Measurements from ENCODE around the gene TPT1. TPM values are rescaled to one million over a fixed set of nuclear protein-coding genes. Genes with fewer than 3 reads are reported as not detected.
A peak's percentile ranks its signal among the peaks of the same experiment; 100 is the strongest.

Gene TPT1
- total RNA-seq, 2 donors from 2014 or later = 2,150 to 2,159 TPM

- H3K27me3 ChIP-seq = no peaks in the 10 kb centered on the region
Measured at GRCh38 chr13:45373162-45373547, 32.2 kb upstream of the TPT1 start.

DNA sequence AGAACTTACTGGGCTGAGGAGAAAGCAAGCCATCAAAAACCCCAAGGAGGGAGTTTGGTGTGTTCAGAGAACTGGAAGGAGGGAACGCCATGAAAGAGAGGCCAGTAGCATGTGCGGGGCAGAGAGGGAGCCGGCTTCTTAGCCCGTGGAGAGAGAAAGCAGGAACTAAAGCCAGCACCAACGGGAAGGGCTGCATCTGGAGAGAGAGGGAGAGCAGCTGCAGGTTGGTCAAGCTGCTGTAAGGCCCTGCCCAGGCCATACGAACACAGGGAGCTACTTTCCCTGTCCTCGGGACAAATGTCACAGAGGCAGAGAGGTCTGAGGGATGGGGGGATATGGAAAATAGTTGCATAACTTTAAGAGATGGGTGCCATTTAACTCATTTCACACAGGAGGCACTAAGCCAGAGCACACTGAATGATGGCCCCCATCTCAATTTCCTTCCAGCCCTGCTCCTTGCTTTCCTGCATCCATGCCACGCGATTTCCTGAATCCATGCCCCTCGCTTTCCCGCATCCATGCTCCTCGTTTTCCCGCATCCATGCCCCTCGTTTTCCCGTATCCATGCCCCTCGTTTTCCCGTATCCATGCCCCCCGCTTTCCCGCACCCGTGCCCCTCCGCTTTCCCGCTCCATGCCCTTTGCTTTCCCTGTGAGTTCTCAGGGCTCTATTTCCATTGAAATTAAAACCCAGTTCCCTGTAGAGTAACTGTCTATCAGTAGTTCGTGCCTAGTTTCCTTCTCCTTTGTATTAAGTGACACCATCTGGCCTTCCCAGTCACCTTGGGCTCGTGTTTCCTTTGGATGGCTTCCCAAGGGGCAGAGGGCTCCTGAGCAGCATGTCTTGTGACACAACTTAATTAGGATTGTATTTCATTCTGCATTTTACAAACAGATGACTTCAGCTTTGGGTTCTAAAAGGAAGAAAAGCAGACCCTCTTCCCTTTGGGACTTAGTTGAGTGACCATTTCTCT lies 31.5 kb upstream of the TPT1 start:
- TF ChIP-seq, protein P1, sequence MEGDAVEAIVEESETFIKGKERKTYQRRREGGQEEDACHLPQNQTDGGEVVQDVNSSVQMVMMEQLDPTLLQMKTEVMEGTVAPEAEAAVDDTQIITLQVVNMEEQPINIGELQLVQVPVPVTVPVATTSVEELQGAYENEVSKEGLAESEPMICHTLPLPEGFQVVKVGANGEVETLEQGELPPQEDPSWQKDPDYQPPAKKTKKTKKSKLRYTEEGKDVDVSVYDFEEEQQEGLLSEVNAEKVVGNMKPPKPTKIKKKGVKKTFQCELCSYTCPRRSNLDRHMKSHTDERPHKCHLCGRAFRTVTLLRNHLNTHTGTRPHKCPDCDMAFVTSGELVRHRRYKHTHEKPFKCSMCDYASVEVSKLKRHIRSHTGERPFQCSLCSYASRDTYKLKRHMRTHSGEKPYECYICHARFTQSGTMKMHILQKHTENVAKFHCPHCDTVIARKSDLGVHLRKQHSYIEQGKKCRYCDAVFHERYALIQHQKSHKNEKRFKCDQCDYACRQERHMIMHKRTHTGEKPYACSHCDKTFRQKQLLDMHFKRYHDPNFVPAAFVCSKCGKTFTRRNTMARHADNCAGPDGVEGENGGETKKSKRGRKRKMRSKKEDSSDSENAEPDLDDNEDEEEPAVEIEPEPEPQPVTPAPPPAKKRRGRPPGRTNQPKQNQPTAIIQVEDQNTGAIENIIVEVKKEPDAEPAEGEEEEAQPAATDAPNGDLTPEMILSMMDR (IDR thresholded peaks at IDR 0.05) = no peak
- Histone ChIP-seq H3K4me1 (peaks cover 0 to 14% of the 10 kb centered on the region in 2 donors), H3K27ac (no peak overlapping the region), H3K36me3 (no peaks in the 10 kb centered on the region), H3K4me3 (no peak overlapping the region), H3K9me3 (no peaks in the 10 kb centered on the region), H3K27me3 (no peaks in the 10 kb centered on the region)
- no peak for DNase-seq (ENCODE audit: low spot score)

More at GRCh38 chr13:45373162-45373547, 32.2 kb upstream of the TPT1 start:
- no peaks in the 10 kb centered on the region for H3K36me3 ChIP-seq
- no peak overlapping the region for H3K27ac ChIP-seq
- peaks cover 0 to 14% of the 10 kb centered on the region in 2 donors for H3K4me1 ChIP-seq
- H3K9me3 ChIP-seq = no peaks in the 10 kb centered on the region
- DNase-seq (ENCODE audit: low spot score) = no peak
- no peak overlapping the region for H3K4me3 ChIP-seq
- TF ChIP-seq, protein P1 (IDR thresholded peaks at IDR 0.05) = no peak

DNA sequence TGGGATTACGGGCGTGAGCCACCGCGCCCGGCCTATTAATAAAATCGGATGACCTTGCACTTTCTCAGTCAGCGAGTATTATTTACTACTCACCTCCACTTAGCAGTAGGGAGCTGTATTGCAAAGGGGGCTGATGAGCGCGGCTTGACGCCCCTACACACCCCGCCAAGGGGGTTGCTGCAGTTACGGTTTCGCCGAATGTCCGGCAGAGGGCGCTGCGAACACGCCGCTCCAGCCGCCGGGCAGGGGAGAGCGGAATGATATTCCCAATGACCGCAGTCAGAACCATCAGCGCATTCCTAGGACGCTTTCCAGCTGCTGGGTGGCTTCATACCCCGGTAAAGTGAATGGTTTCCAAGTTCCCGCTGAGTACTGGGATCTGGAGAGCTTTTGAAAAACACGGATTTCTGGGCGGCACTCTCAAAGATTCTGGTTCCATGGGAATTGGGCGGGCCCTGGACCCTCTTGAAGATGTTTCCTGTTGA lies 30.0 kb upstream of the TPT1 start:
- Histone ChIP-seq H3K4me3 (peak overlapping the region in 1 of 2 donors; percentile 27), H3K27ac (peak overlapping the region in 1 of 2 donors; percentile 37), H3K4me1 (peaks cover 0 to 14% of the 10 kb centered on the region in 2 donors), H3K27me3 (no peaks in the 10 kb centered on the region), H3K36me3 (no peaks in the 10 kb centered on the region), H3K9me3 (no peaks in the 10 kb centered on the region)
- DNase-seq (ENCODE audit: low spot score) = peak; percentile 78
- TF ChIP-seq, protein P1 (IDR thresholded peaks at IDR 0.05) = peak; percentile 94 to 99

DNA sequence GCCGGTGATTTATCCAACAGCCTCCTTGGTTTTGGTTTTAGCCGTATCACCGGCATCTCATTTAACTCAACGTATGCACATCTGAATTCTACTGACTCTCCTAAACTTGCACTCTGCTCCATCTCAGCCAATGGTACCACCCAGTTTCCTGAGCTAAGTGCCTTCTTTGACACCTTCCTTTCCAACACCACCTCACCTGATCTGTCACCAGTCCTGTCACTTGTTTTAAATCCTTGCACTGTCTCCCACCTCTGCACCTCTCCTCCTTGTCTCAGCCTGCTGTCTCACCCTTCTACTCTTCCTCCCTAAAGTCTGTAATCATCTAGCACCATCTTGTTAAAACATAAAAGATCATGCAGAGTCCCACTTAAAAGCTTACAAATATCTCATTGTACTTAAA lies 28.1 kb upstream of the TPT1 start:
- peaks cover 0 to 14% of the 10 kb centered on the region in 2 donors for H3K4me1 ChIP-seq
- TF ChIP-seq, protein P1 (IDR thresholded peaks at IDR 0.05) = no peak
- no peaks in the 10 kb centered on the region for H3K27me3 ChIP-seq
- H3K9me3 ChIP-seq = no peaks in the 10 kb centered on the region
- DNase-seq (ENCODE audit: low spot score) = no peak
- H3K4me3 ChIP-seq = no peak overlapping the region
- no peaks in the 10 kb centered on the region for H3K36me3 ChIP-seq
- no peak overlapping the region for H3K27ac ChIP-seq

DNA sequence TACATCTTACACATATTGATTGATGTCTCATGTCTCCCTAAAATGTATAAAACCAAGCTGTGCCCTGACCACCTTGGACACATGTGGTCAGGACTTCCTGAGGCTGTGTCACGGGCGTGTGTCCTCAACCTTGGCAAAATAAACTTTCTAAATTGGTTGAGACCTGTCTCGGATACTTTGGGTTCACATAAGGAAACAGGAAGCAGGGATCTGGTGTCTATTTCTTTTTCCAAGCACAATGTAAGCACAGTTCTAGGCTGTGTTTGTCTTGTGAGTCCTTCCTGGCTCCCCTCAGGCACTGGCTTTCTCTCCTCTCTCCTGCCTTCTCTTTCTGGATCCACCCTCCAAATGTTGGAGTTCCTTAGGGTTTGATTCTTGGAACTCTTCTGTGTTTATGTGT lies 27.6 kb upstream of the TPT1 start:
- no peaks in the 10 kb centered on the region for H3K9me3 ChIP-seq
- H3K27me3 ChIP-seq = no peaks in the 10 kb centered on the region
- H3K27ac ChIP-seq = no peak overlapping the region
- TF ChIP-seq, protein P1 (IDR thresholded peaks at IDR 0.05) = no peak
- peaks cover 0 to 14% of the 10 kb centered on the region in 2 donors for H3K4me1 ChIP-seq
- no peak for DNase-seq (ENCODE audit: low spot score)
- no peaks in the 10 kb centered on the region for H3K36me3 ChIP-seq
- H3K4me3 ChIP-seq = no peak overlapping the region

All from right atrium auricular region (tissue), 2 donors.